Measurements from ENCODE around the gene PARD3B. TPM values are rescaled to one million over a fixed set of nuclear protein-coding genes. Genes with fewer than 3 reads are reported as not detected.

The PARD3B gene
- total and polyA plus RNA-seq, 2 of the 8 experiments (the other 6 are each of a cell fraction or from before 2014, with no cell fraction given) = 1.2 to 5.7 TPM

GRCh38 chr2:204944927-204945326, 399.7 kb downstream of the PARD3B start:
- FAIRE-seq = no peak
- 86% methylated on average over 3 of the region's 3 CpGs; no CpG with 5 or more reads in 1 of the 2 experiments for WGBS, 2 experiments (ENCODE audit: extremely low coverage in 1 of 2, insufficient coverage in 1 of 2, insufficient read length in 1 of 2, insufficient replicate concordance in 2 of 2, low coverage in 1 of 2, low lambda C conversion rate in 2 of 2, missing lambda C conversion rate in 1 of 2)

More at GRCh38 chr2:204944927-204945326, 399.7 kb downstream of the PARD3B start:
- Histone ChIP-seq H3K56ac (replicated peaks; ENCODE audit: insufficient read length, low read depth, low read length) (no peak overlapping the region), H2BK120ac (replicated peaks; ENCODE audit: low read depth, low read length) (no peak overlapping the region), H3K23ac (ENCODE audit: insufficient read length) (no peak overlapping the region), H3K4me1 (replicated peaks in 1 of 4; ENCODE audit: control insufficient read depth in 3 of 4, insufficient read depth in 4 of 4, low read length in 3 of 4) (no peaks in the 10 kb centered on the region), H2AK5ac (ENCODE audit: low read depth, low read length) (no peak overlapping the region), H3K27ac (ENCODE audit: low read depth, low read length) (no peak overlapping the region), H3K4ac (replicated peaks; ENCODE audit: insufficient read length, low read depth, low read length) (no peak overlapping the region), H2BK5ac (ENCODE audit: low read depth, low read length) (no peak overlapping the region), H2BK20ac (ENCODE audit: low read length) (no peak overlapping the region), H3K9me3 (ENCODE audit: insufficient read depth in 2 of 2, low read depth in 1 of 2, low read length in 1 of 2) (0 out of 4 replicates have a peak, but pooled peaks cover 0 to 2% of the 10 kb centered on the region in 2 experiments), H2BK15ac (ENCODE audit: low read length) (no peak overlapping the region), H4K5ac (ENCODE audit: insufficient read length, low read depth, low read length) (no peak overlapping the region), H4K91ac (replicated peaks; ENCODE audit: insufficient read length, low read length) (no peak overlapping the region), H4K8ac (ENCODE audit: extremely low read depth, insufficient read depth, low read length) (no peak overlapping the region), H4K20me1 (replicated peaks in 1 of 2; ENCODE audit: control insufficient read depth in 1 of 2, insufficient read depth in 2 of 2, low read length in 2 of 2) (no peaks in the 10 kb centered on the region), H3K18ac (ENCODE audit: extremely low read depth, low read length) (no peak overlapping the region), H2BK12ac (ENCODE audit: low read depth, low read length) (no peak overlapping the region), H3K79me1 (ENCODE audit: low read depth, low read length) (no peaks in the 10 kb centered on the region), H3K79me2 (ENCODE audit: control insufficient read depth in 1 of 2, insufficient read depth in 2 of 2, low read length in 2 of 2) (no peaks in the 10 kb centered on the region), H3K27me3 (replicated peaks in 1 of 4; ENCODE audit: control insufficient read depth in 3 of 4, extremely low read depth in 1 of 4, insufficient read depth in 3 of 4, low read length in 3 of 4) (no peaks in the 10 kb centered on the region), H3K4me3 (ENCODE audit: extremely low read depth in 1 of 4, insufficient read depth in 2 of 4, low read depth in 3 of 4, low read length in 4 of 4) (no peak overlapping the region), H3K9ac (replicated peaks in 1 of 4; ENCODE audit: extremely low read depth in 1 of 4, low read depth in 3 of 4, low read length in 3 of 4) (no peak overlapping the region), H3K23me2 (ENCODE audit: low read depth, low read length) (no peaks in the 10 kb centered on the region), H2AFZ (ENCODE audit: low read length) (no peak overlapping the region), H3K36me3 (ENCODE audit: control insufficient read depth in 2 of 4, insufficient read depth in 4 of 4, low read length in 3 of 4) (no peaks in the 10 kb centered on the region), H3K4me2 (ENCODE audit: insufficient read depth in 1 of 2, low read depth in 2 of 2, low read length in 2 of 2) (no peak overlapping the region), H3K14ac (ENCODE audit: insufficient read length) (no peak overlapping the region)
- TF ChIP-seq SIN3A (conservative IDR thresholded peaks at IDR 0.05 in 1 of 2, IDR thresholded peaks at IDR 0.05 in 1 of 2; ENCODE audit: low read depth in 1 of 2, low read length in 2 of 2) (no peak), RXRA (IDR thresholded peaks at IDR 0.05; ENCODE audit: insufficient read depth, low read depth, low read length) (no peak), SIX5 (IDR thresholded peaks at IDR 0.05; ENCODE audit: low read depth, low read length) (no peak), BCL11A (IDR thresholded peaks at IDR 0.05; ENCODE audit: low read depth in 2 of 2, low read length in 2 of 2) (no peak), SP4 (IDR thresholded peaks at IDR 0.05; ENCODE audit: low read length) (no peak), CBX8 (IDR thresholded peaks at IDR 0.05; ENCODE audit: borderline replicate concordance, low read depth, low read length) (no peak)
- TF ChIP-seq, protein P1, sequence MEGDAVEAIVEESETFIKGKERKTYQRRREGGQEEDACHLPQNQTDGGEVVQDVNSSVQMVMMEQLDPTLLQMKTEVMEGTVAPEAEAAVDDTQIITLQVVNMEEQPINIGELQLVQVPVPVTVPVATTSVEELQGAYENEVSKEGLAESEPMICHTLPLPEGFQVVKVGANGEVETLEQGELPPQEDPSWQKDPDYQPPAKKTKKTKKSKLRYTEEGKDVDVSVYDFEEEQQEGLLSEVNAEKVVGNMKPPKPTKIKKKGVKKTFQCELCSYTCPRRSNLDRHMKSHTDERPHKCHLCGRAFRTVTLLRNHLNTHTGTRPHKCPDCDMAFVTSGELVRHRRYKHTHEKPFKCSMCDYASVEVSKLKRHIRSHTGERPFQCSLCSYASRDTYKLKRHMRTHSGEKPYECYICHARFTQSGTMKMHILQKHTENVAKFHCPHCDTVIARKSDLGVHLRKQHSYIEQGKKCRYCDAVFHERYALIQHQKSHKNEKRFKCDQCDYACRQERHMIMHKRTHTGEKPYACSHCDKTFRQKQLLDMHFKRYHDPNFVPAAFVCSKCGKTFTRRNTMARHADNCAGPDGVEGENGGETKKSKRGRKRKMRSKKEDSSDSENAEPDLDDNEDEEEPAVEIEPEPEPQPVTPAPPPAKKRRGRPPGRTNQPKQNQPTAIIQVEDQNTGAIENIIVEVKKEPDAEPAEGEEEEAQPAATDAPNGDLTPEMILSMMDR (IDR thresholded peaks at IDR 0.05; ENCODE audit: control extremely low read depth in 1 of 3, insufficient read depth in 1 of 3, low read depth in 1 of 3, low read length in 3 of 3) = no peak
- ChIA-PET CTCF (ENCODE audit: partially characterized antibody) (interaction anchor here (2.7 kb wide), 1 partner anchor 10 kb away, joined by 15 read pairs; no protein-coding TSS in a partner anchor), POLR2A (ENCODE audit: partially characterized antibody) (no interaction called here)
- DNase-seq (ENCODE audit: low read depth in 1 of 2, low spot score in 2 of 2) = no peak

Measured in H1 (cell line).